Measurements from ENCODE around the gene CLEC20A. TPM values are rescaled to one million over a fixed set of nuclear protein-coding genes. Genes with fewer than 3 reads are reported as not detected.

The CLEC20A gene
- total RNA-seq, 1 experiment from 2014 or later: not detected

DNA sequence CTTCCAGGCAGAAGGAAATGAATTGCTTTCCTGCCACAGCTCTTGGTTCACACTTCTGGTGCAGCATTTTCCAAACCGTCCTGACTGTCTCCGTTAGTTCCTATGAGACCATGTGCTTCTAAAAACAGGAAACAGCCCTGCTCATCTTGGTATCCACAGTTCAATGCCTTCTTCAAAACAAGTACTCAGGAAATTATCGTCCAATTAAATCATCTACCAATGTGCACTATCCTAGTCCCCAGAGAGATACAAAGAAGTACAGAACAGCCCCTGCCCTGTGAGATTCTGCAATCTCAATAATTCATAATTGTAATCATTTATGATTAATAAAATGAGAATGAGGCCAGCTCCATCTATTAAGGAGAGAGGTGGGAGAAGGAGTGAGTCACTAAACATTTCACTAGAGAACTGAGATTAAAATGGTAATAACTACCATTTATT is 11.2 kb downstream of the CLEC20A start:
- Histone ChIP-seq H3K36me3 (no peaks in the 10 kb centered on the region), H3K9me3 (replicated peaks) (no peaks in the 10 kb centered on the region), H3K27me3 (no peaks in the 10 kb centered on the region), H3K4me3 (no peak overlapping the region), H3K27ac (no peak overlapping the region), H3K4me1 (no peaks in the 10 kb centered on the region)
- DNase-seq: no peak

DNA sequence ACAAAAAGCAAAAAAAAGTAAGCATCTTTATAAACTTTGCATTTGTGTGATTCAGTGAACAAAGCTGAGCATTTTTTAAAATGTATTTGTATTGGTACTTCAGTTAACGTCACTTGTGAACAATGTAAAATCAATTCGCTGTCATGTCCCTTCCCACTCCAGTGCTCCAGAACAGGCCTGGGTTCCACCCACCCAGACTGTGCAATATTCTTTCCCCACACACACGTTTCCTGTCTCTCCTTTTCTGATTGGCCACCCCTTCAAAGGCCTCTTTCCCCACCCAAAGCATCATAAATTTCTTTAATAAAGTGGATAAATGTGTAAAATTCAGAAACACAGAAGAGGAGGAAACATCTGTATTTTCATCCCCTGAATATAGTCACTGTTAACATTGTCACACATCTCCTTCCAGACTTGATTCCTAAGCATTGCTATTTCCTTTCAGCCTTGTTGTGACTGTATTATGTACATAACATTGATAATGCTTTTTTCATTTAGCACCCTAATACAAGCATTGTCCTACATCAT is 12.0 kb downstream of the CLEC20A start:
- DNase-seq: no peak
- Histone ChIP-seq H3K4me1 (no peaks in the 10 kb centered on the region), H3K9me3 (replicated peaks) (no peaks in the 10 kb centered on the region), H3K4me3 (no peak overlapping the region), H3K36me3 (no peaks in the 10 kb centered on the region), H3K27ac (no peak overlapping the region), H3K27me3 (no peaks in the 10 kb centered on the region)

DNA sequence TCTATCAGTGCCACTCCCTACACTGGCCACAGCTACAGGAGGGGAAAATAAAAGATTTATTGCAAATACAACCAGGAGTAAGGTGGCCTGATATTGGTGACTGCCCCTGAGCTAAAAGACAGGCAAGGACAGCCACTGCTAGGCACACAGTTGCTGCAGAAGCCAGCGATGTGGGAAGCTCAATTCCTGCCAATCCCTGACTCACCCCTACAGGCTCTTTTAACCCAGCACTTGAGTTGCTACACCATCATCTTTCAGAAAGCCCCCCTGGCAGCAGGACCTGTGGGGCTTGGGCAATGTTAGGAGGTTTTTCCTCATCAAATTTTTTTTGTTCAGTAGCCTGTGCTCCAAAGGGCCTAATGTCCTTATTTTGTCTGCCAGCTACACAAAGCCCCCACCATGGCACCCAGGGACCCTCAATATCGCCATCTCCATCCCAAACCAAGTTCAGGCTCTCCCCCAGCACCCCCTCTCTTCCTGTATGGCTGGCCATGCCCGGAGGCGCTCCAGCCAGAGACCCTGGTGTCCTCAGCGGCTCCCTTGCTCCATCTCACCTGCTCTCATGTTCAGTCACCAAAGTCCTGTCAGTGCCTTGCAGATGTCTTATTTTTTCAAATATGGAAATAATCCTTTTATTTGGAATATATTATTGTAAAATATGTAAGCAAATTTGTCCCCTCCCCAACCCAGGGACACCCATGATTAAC is 13.4 kb downstream of the CLEC20A start:
- no peak for DNase-seq
- Histone ChIP-seq H3K4me1 (no peaks in the 10 kb centered on the region), H3K27me3 (no peaks in the 10 kb centered on the region), H3K27ac (no peak overlapping the region), H3K36me3 (no peaks in the 10 kb centered on the region), H3K9me3 (replicated peaks) (no peaks in the 10 kb centered on the region), H3K4me3 (no peak overlapping the region)

DNA sequence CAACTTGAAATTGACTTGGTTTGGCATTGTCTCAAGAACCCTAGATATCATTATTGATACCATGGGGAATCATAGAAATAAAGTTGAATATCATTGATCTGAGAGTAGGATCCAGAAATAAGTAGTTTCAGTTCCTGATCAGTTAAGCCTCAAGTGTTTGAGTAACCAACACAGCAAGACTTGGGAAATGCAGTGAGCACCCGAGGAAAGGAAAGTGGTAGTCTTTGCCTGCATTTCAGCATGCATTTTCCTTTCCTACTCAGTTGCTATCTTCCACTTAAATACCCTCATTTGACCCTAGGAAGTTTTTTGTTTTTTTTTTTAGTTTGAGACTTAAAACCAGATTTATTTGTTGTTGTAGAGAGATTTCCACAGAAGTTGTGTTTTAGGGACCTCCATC is 18.9 kb downstream of the CLEC20A start:
- Histone ChIP-seq H3K4me3 (no peak overlapping the region), H3K27ac (no peak overlapping the region), H3K36me3 (no peaks in the 10 kb centered on the region; the same call in 1 of the 2 replicates), H3K27me3 (no peaks in the 10 kb centered on the region), H3K9me3 (replicated peaks) (no peaks in the 10 kb centered on the region), H3K4me1 (no peaks in the 10 kb centered on the region)
- DNase-seq: no peak

DNA sequence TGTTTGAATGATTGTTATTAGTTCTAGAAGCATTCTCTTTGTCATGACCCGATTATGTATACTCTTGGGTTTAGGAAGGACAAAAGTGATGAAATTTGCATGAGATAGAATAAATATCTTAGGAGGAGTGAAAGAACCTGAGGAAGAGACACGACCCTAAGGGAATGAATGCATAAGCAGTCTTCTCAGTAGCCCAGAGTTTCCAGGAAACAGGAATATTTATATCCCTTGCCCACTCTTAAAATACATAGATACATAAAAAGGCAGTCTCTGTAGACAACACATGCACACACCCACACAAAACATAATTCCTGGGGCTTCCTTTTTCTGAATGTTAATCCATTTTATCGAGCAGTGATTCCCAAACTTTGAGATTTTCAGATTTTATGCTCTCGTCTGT is 19.4 kb downstream of the CLEC20A start:
- DNase-seq: no peak
- no peaks in the 10 kb centered on the region for H3K4me1 ChIP-seq
- no peaks in the 10 kb centered on the region; the same call in 1 of the 2 replicates for H3K36me3 ChIP-seq
- no peak overlapping the region for H3K4me3 ChIP-seq
- H3K27me3 ChIP-seq: no peaks in the 10 kb centered on the region
- no peak overlapping the region for H3K27ac ChIP-seq
- no peaks in the 10 kb centered on the region for H3K9me3 ChIP-seq (replicated peaks)

DNA sequence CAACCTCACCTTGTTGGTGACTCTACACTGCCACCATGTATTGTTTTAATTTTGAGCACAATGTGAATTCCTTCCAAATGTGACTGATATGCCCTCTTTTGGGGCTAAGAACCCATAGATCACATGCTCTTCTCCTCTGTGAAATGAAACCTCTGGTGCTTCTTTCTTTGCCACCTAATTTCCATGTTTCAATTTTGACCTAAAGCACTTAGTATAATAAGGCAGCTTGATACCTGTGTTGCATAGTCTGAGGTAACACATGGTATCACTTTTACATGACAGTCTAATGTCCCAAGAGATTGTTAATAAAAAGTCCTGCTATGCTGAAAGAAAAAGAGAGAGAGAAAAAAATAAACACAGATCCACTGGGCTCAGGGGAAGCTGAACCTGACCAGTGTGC is 24.2 kb downstream of the CLEC20A start:
- H3K4me1 ChIP-seq: no peaks in the 10 kb centered on the region
- no peak for DNase-seq
- H3K27ac ChIP-seq: no peak overlapping the region
- no peaks in the 10 kb centered on the region for H3K27me3 ChIP-seq
- no peaks in the 10 kb centered on the region; the same call in 1 of the 2 replicates for H3K36me3 ChIP-seq
- no peaks in the 10 kb centered on the region for H3K9me3 ChIP-seq (replicated peaks)
- H3K4me3 ChIP-seq: no peak overlapping the region

DNA sequence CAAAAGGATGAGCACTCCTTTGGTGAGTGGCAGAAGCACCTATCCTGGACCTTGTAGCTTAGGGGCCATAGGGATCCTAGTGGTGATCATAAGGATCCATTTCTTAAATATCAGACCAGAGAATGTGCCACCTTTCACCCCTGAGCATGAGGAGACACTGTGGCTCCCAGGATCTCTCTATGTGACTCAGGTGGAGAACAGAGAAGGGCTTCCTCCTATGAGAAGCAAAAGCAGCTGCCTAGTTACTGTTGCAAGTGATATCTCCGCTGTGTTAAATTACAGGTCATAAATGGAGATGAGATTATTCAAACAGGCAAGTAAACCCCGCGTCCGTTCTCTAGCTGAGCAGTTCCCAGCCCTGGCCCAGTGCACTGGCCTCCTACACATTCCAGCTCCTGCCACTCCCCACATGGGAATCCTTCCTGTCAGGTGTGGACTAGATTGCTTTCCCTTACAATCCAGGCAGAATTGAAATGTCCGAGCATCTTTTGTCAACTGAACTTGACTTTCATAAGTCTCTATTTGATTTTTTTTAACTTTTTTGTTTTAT is 26.3 kb downstream of the CLEC20A start:
- peaks cover 3% of the 10 kb centered on the region; the same call in 1 of the 2 replicates for H3K36me3 ChIP-seq
- no peaks in the 10 kb centered on the region for H3K4me1 ChIP-seq
- H3K27ac ChIP-seq: no peak overlapping the region
- H3K4me3 ChIP-seq: no peak overlapping the region
- no peaks in the 10 kb centered on the region for H3K9me3 ChIP-seq (replicated peaks)
- no peaks in the 10 kb centered on the region for H3K27me3 ChIP-seq
- DNase-seq: no peak

DNA sequence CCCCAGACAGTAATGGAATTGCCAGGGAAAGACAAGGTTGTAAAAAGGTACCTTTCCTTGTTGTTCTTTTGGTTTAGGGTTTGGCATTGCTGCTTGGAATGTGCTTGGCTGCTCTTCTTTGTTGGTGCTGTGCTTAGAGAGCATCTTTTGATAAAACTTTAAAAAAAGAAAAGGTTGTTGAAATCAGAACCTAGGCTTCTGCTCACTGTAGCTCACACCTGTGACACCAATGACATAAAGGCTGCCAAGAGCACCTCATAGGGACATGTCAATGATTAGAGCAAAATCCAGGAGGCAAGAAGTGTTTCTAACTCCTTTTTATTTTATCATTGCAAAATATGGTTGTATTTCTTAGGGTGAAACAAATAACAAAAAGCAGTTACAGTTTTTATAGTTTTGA is 28.9 kb downstream of the CLEC20A start:
- H3K27me3 ChIP-seq: no peaks in the 10 kb centered on the region
- no peaks in the 10 kb centered on the region for H3K9me3 ChIP-seq (replicated peaks)
- H3K4me3 ChIP-seq: no peak overlapping the region
- no peaks in the 10 kb centered on the region for H3K4me1 ChIP-seq
- 0 out of 2 replicates have a peak, but pooled peaks cover 3% of the 10 kb centered on the region for H3K36me3 ChIP-seq
- no peak for DNase-seq
- H3K27ac ChIP-seq: no peak overlapping the region

DNA sequence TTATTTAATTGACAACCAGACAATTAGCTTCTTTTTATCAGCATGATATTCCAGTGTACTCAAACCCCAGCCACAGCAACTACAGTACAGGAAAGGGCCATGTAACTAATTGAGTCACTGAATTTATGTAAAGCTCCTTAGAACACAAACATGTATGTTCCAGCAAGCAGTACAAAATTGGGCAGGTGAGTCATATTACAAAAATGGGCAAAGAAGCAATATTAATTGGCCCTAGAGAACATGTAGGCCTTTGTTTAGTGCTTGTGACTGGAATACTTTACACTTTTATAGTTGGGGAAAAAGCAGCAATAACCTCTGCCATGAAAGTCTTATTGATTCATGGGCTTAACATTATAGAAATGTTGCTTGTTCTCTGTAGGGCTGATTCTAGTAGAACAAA is 31.8 kb downstream of the CLEC20A start:
- H3K27me3 ChIP-seq: no peaks in the 10 kb centered on the region
- H3K4me1 ChIP-seq: no peaks in the 10 kb centered on the region
- 0 out of 2 replicates have a peak, but pooled peaks cover 3% of the 10 kb centered on the region for H3K36me3 ChIP-seq
- no peak for DNase-seq
- no peaks in the 10 kb centered on the region for H3K9me3 ChIP-seq (replicated peaks)
- H3K27ac ChIP-seq: no peak overlapping the region
- H3K4me3 ChIP-seq: no peak overlapping the region

DNA sequence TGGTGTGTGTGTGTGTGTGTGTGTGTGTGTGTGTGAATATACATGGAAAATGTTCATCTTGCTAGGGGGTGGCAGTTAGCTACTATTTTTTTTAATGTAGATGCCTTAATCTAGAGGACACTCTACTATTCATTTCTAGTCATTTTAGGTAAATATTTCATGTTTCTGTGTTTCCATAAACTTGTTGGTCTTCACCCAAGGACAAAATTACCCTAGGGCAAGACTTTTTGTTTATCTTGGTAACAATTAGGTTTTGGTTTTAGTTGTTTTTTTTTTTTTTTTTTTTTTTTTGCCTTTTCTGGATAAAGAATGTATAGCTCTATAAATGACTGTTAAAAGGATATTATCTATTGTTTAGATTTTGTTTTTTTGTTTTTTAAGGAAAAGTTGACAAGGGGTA is 32.2 kb downstream of the CLEC20A start:
- DNase-seq: no peak
- Histone ChIP-seq H3K4me1 (no peaks in the 10 kb centered on the region), H3K27me3 (no peaks in the 10 kb centered on the region), H3K27ac (no peak overlapping the region), H3K9me3 (replicated peaks) (no peaks in the 10 kb centered on the region), H3K4me3 (no peak overlapping the region), H3K36me3 (0 out of 2 replicates have a peak, but pooled peaks cover 3% of the 10 kb centered on the region)

DNA sequence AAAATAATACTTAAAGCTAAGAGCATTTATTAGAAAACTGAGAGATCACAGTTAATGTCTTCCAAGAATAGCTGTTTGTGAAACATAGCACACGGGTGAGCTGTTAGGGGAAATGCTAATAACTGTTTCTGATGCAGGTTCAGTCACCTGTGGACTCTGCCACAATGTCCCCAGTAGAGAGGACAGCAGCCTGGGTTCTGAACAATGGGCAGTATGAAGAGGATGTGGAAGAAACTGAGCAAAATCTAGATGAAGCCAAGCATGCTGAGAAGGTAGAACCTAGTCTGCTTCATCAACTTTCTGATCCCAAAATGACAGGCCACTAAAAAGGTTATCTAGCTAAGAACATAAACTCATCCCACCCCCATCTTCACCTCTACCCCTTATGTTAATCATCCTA is 32.6 kb downstream of the CLEC20A start:
- 0 out of 2 replicates have a peak, but pooled peaks cover 3% of the 10 kb centered on the region for H3K36me3 ChIP-seq
- no peak for DNase-seq
- no peak overlapping the region for H3K27ac ChIP-seq
- H3K4me3 ChIP-seq: no peak overlapping the region
- H3K27me3 ChIP-seq: no peaks in the 10 kb centered on the region
- H3K9me3 ChIP-seq (replicated peaks): no peaks in the 10 kb centered on the region
- no peaks in the 10 kb centered on the region for H3K4me1 ChIP-seq

DNA sequence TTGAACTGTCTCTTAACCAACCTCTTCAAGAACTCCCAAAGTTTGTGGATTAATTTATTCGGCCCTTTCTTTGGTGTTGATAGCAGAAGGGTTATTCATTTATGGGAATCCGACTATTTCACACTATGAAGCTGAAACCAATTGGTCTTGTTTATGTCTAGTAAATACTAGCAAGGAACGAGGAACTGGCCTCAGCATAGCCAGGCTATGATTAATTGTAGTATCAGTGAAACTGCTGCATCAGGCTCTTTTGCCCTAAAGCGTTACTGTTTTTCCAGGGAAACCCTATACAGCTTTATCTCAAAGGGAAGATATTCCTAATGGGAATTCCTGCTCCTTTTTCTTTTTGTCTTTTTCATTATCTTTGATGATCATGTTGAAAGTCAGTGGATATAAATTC is 35.1 kb downstream of the CLEC20A start:
- H3K27ac ChIP-seq: no peak overlapping the region
- no peak for DNase-seq
- H3K9me3 ChIP-seq (replicated peaks): no peaks in the 10 kb centered on the region
- H3K4me1 ChIP-seq: no peaks in the 10 kb centered on the region
- 0 out of 2 replicates have a peak, but pooled peaks cover under 1% of the 10 kb centered on the region for H3K36me3 ChIP-seq
- no peaks in the 10 kb centered on the region for H3K27me3 ChIP-seq
- H3K4me3 ChIP-seq: no peak overlapping the region

DNA sequence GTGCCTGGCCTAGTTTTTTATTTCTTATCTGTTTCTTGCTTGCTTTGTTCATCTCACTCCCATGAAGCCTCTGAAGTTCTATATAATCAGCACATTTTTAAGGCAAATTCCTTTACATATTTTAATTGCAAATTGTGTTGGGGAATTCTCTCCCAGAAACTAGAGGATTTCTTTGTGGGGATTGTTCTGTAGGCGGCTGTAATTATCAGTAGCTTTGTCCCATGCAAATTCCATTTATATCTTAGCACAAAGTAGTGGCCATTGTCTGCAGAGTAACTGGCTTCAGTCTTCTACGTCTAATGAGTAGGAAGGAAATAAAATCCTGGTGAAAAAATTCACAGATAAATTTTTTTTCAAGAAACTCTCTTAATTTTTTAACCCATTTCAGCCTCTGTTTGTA is 35.7 kb downstream of the CLEC20A start:
- H3K27me3 ChIP-seq: no peaks in the 10 kb centered on the region
- no peak for DNase-seq
- H3K9me3 ChIP-seq (replicated peaks): no peaks in the 10 kb centered on the region
- H3K4me3 ChIP-seq: no peak overlapping the region
- H3K36me3 ChIP-seq: no peaks in the 10 kb centered on the region
- no peak overlapping the region for H3K27ac ChIP-seq
- H3K4me1 ChIP-seq: no peaks in the 10 kb centered on the region

DNA sequence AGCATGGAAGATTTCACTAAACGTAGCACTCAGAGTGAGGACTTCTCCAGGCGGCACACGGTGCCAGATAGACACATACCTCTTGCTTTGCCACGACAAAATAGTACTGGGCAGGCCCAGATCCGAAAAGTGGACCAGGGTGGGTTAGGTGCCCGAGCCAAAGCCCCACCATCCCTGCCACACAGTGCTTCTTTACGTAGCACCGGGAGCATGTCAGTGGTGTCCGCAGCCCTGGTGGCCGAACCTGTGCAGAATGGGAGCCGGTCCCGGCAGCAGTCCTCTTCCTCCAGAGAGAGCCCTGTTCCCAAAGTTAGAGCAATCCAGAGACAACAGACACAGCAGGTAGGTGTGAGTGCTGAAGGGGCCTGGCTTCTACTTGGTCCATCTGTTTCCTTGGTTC is 38.6 kb downstream of the CLEC20A start:
- H3K4me3 ChIP-seq: no peak overlapping the region
- no peak overlapping the region for H3K27ac ChIP-seq
- H3K9me3 ChIP-seq (replicated peaks): no peaks in the 10 kb centered on the region
- no peak for DNase-seq
- H3K27me3 ChIP-seq: no peaks in the 10 kb centered on the region
- no peaks in the 10 kb centered on the region for H3K4me1 ChIP-seq
- H3K36me3 ChIP-seq: no peaks in the 10 kb centered on the region

DNA sequence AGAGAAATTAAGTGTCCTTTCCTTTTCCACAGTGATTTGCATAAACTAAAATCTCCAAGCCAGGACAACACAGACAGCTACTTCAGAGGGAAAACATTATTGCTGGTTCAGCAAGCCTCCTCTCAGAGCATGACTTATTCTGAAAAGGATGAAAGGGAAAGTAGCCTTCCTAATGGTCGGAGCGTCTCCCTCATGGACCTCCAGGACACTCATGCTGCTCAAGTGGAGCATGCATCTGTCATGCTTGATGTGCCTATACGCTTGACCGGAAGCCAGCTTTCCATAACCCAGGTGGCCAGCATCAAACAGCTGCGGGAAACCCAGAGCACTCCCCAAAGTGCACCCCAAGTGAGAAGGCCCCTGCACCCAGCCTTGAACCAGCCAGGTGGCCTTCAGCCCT is 39.1 kb downstream of the CLEC20A start:
- Histone ChIP-seq H3K27ac (no peak overlapping the region), H3K9me3 (replicated peaks) (no peaks in the 10 kb centered on the region), H3K4me1 (no peaks in the 10 kb centered on the region), H3K36me3 (no peaks in the 10 kb centered on the region), H3K4me3 (no peak overlapping the region), H3K27me3 (no peaks in the 10 kb centered on the region)
- DNase-seq: no peak

Measured in SJCRH30 (cell line).